GM18861 (cell line): ENCODE measurements around the gene CYS1.

Experiments used
- ATAC-seq: cut with Tn5 transposase; IDR thresholded peaks from one replicate; pipeline ENCODE4 v1.9.1; 2021; ENCODE audit not compliant: unreplicated experiment

CYS1 gene

DNA sequence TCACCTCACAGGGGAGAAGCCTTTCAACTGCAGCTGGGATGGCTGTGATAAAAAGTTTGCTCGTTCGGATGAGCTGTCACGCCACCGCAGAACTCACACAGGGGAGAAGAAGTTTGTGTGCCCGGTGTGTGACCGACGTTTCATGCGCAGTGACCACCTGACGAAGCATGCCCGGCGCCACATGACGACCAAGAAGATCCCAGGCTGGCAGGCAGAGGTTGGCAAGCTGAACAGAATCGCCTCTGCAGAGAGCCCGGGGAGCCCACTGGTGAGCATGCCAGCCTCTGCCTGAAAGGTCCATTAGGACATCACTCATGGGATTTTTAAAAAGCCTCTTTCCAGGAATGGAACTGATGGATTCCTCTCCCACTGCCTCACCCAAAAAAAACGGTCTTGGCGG is 28.0 kb downstream of the CYS1 start:
- ATAC-seq: no peak

GRCh38 chr2:10048501-10049171 is 31.6 kb downstream of the CYS1 start:
- no peak for ATAC-seq

- no peak for ATAC-seq
These were observed 32.4 kb downstream of the CYS1 start for GRCh38 chr2:10047616-10048500.

GRCh38 chr2:10046931-10047330 is 33.3 kb downstream of the CYS1 start:
- no peak for ATAC-seq

- no peak for ATAC-seq
These were observed 34.5 kb downstream of the CYS1 start for GRCh38 chr2:10045561-10046355.

DNA sequence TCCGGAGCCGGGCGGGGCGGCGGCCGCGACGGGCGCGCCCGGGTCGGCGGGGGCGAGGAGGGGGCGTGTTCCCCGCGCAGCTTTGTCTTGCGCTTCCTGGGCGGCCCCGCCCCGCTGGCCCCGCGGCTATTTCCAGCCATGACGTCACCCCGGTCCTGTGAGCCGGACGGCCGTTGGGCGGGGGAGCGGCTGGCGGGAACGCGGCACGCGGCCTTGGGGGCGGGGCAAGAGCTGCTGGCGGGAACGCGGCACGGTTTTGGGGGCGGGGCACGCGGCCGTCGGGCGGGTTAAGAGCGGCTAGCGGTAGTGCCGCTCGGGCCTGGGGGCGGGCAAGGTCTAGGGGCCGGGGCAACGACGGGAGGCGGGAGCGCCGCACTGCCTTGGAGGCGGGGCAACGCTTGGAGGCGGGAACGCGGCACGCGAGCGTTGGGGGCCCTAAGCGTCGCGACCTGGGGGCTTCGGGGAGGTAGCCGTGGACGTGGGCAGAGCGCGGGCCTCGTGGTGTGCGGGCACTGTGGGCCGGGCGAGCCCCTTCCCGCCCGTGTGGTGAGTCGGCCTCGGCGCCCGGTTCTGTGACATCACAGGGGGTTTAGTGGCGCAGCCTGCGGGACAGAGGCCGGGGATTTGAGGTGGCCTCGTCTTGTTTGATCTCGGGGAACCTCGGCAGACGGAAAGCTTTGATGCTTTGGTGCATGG is 36.2 kb downstream of the CYS1 start:
- ATAC-seq: peak; percentile 47

DNA sequence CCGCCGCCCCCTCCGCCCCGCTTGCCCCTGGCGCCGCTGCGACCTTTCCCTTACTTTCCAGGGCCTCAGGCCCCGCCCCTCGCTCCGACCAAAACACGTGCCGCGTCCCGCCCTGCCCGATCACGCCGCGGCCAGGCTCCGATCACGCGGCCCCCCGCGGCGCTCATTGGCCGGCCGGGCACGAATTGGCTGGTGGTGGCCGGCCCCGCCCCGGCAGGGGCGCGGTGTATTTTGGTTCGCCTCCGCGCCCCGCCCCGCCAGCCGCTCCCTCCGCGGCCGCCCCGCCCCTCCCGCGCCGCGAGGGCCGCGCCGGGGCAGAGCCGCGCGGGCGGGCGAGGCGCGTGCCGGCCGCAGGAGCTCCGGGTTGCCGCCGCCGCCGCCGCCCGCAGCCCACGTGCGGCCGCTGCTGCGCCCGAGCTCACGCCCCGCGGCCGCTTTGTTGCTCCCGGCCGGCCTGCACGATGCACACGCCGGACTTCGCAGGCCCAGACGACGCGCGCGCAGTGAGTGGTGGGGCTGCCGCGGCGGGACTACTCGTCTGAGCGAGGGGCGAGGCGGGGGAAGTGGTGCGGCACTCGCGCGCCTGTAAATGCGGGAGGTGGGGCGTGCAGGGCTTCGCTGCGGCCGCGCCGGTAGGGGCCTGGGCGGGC is 36.8 kb downstream of the CYS1 start, which contains the start of gene KLF11:
TSS of gene KLF11 (plus strand) at position 295 of the 650 bp plus-strand sequence. CDS start at position 462, 167 bp downstream.
- ATAC-seq: peak; percentile 47

GRCh38 chr2:10042301-10043161 is 37.7 kb downstream of the CYS1 start:
- peak; percentile 2 for ATAC-seq

DNA sequence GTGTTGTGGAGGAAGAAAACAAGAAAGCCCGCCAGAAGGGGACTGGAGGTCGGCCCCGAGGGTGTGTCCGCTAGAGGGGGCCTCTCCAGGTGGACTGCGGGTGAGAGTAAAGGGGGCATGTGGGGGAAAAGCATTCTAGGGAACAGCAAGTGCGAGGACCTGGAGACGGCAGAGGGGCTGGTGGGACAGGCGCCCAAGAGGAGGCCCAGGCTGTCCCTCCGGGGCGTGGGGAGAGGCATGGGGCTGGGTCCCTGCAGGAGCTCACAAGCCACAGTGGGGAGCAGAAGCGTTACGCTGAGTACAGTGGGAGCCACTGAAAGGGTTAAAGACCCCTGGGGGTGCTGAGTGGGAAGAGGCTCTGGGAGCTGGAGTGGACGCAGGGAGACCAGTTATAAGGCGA is 38.5 kb downstream of the CYS1 start:
- ATAC-seq: no peak

DNA sequence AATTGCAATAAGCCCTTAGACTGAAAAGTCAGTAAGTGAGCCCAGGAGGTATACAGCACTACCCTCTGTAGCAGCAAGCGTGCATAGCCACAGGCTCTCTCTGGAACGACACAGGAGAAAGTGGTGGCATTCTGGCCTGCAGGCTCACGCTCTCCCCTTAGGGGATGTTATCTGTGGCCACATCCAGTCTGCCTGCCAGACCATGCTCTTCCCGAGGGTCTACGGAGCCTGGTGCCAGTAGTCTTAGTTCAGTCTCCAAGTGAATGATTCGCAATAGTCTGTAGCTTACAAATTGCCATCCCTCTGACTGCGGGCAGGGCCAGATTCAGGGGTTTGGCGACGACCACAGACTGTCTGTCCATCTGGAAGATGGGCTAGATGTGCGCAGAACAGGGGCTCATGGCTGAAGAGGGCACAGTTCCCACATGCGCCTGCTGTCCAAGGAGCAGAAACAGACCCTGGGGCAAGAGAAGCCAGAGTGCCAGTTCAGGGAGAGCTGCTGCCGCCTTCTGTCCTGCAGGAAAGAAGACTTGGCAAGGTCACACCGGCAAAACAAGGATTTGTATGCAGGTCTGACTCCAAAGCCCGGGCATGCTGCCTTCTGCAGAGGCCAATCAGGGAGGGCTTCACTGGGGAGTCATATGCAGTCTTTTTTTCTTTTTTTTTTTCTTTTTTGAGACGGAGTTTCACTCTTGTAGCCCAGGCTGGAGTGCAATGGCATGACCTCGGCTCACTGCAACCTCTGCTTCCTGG is 40.4 kb downstream of the CYS1 start:
- ATAC-seq: no peak

- ATAC-seq: no peak
These were observed 41.5 kb downstream of the CYS1 start for GRCh38 chr2:10038716-10039115.

DNA sequence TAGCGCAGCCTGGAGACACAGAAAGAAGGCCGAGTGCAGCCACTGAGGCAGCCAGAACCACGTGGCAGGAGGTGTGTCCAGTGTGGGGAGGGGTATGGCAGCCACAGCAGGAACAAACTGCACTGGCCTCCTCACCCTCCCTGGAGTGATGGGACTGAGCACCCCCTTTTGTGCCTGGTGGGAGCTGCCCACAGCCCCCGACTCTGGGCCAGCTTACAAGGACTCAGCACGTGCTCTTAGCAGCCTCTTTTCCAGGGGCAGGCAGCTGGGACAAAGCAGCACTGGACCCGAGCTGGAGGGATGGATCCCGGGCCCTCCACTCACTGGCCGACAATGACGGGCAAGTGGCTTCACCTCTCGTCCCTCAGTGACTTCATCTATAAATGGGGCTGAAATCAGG is 42.1 kb downstream of the CYS1 start:
- no peak for ATAC-seq

DNA sequence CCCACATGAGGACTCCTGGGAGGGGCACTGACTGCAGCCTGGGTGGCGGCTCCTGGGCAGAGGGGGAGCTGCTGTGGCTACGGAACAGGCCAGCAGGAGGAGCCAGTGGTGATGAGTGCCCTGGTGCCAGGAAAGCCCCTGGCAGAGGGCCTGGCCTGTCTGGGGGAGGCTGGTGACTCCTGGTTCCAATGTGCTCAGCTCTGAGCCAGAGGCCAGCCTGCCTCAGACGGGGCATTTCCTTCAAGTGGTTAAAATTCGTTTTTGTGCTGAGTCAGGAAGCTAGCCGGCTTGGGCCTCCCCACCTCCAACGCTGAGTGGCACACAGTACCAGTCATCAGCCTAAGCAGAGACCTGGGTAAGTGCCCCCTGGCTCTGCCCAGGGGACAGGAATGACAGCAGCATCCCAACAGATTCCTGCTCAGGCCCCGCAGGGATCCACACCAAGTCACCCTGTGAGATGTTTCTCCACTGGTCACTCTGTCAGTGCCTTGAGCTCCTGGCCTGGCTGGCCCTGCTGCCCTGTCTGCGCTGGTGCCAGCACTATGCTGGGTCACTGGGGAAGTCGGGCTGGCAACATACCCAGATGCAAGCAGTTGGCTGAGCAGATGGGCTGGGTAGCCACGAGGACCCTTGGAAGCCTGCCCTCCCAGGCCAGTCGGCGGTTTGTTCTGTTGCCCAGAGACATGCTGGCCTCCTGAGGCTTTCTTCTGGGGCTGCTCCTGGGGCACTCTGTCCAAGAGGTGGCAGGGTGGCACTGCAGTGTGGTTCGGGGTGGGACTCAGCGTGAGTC is 43.9 kb downstream of the CYS1 start:
- peak; percentile 68 for ATAC-seq

DNA sequence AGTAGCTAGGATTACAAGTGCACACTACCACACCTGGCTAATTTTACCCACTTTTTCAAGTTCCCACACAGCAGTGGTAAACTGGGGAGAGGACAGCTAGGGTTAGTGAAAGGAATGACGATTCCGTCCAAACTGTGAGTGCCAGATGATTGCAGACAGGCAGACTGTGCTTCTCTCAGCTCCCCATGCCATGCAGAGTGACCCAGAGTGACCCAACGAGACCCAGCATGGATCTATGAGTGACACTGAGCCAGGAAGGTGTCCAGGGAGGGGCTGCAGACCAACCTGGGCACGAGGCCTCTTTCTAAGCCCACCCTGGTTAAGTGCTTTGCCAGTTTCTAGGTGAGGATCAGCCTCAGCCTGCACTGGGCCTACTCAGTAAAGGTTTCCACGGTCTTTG is 44.6 kb downstream of the CYS1 start:
- ATAC-seq: no peak

DNA sequence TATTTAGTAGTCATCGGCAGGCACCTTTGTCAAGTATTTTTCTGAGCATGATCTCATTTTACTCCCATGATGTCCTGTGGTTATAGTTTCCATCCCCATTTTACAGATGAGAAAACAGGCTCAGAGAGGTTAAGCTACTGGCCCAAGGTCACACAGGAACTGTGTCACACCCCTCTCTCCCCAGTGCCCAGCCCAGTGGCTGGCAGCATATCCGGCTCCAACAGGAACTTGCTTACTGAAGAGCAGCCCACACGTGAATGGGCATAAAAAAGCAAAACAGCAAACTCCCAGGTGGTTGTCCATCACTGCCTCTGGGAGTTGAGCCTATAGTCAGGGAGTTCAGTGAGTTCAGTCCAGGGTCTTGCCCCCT is 45.2 kb downstream of the CYS1 start:
- no peak for ATAC-seq

GRCh38 chr2:10034333-10035052 is 45.7 kb downstream of the CYS1 start:
- ATAC-seq: no peak

- no peak for ATAC-seq
These were observed 46.8 kb downstream of the CYS1 start for GRCh38 chr2:10033251-10034006.
